HG03095 (cell line): ENCODE data around the gene UBP1.
"Not testable (repeated sequence)": the region's sequence is repeated elsewhere in the genome, so short reads cannot be mapped to it uniquely, and the experiment has no call there.

Source experiments
- ATAC-seq: cut with Tn5 transposase; IDR thresholded peaks from one replicate; pipeline ENCODE4 v1.9.1; 2021; ENCODE audit warnings: moderate library complexity; ENCODE audit not compliant: unreplicated experiment

UBP1 gene

GRCh38 chr3:33338936-33339465 is 101.2 kb downstream of the UBP1 start:
- ATAC-seq = not testable (repeated sequence)
